ENCODE measurements around the gene ST3GAL2.

GRCh38 chr16:70381604-70382342, 57.1 kb downstream of the ST3GAL2 start:
- no peak for TF ChIP-seq CTCF (IDR thresholded peaks at IDR 0.05)
- peak; percentile 9 to 74 (median 70) for TF ChIP-seq POLR2A (IDR thresholded peaks at IDR 0.05)
